ENCODE measurements around the gene GARNL3.

Gene GARNL3

DNA sequence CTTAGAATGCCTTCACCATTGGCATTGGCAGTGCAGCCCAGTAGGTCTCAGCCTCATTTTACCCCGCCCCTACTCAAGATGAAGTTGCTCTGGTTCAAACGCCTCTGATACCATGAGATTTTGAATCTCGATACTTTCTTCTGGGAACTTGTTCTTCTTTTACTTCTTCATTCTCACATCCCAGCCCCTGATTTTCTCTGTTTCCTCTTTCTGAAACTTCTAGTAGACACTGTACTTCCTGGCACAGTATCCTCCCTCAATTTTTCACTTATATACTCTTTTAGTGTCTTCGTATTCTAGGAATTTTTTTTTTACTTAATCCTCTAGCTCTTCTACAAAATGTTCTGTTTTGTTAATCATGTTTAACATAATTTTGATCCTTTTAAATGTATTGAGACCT is 146.5 kb downstream of the GARNL3 start:
- no peak for DNase-seq

DNA sequence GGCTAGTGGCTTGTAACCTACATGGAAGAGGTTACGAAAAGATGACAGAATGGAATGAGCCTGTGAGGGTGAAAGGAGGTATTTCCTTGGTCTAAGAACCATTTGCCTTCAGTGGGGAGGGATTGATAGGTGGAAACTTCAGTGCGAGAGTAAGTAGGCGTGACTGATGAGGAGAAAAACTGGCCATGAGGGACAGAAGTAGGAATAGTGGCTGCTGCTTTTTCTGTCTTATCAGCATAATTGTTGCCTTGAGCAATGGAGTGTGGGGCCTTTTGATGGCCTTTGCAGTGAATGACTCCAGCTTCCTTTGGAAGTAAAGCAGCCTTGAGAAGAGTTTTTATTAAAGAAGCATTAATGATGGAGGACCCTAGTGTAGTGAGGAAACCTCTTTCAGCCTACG is 150.6 kb downstream of the GARNL3 start:
- DNase-seq: no peak

DNA sequence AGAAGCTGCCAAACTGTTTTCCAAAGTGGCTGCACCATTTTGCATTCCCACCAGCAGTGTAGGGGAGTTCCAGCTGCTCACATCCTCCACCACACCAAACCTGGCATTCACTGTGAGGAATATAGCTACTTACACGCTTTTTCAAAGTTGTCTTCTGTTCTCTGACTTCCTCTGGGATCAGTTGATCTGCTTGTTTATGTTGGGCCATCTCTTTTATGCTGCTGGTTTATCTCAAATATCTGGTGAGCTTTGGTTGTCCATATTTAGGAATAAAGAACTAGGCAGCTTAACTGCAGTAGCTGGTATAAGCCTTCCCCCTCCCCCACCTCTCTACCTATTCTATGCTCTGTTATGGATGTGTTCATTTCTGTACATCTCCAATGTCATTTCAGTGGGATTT is 151.1 kb downstream of the GARNL3 start:
- DNase-seq: no peak

DNA sequence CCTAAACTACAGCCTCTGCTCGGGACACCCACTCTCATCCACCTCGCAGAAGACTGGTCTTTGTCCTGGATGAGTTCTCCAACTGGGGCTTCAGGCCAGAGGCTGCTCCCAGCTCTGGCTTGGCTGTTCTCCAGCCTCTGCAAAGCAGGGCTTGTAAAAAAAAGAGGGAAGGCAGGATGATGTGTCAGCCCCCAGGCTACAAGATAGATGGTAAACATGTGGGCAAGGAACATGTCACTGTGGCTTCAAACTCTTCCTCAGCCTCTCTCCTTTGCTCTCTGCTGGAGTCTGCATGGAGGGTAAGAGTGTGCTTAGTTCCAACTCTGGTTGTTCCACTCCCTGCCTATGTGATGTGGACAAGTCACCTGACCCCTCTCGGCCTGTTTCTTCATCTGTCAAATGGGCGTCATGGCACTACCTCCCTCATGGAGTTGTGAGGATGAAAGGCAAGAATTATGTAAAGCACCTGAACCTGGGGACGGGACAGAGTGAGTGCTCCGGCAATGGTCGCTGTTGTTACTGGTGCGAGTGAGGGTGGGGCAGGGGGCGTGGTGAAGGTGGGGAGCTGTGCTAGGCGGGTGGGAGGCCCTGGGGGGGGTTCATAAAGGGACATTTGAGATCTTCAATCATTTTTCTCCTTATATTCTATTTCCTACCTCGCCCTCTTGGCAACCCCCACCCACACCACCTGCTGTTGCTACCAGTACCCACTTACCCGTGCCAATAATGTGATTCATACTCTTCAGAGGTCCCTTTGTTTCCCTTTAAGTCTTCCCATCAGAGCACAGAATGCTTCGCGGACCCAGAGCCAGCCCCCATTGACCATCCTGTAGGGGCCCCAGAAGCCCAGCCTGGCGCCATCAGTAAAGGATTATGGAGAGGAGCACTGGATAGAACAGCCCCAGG is 152.8 kb downstream of the GARNL3 start:
- DNase-seq: no peak

DNA sequence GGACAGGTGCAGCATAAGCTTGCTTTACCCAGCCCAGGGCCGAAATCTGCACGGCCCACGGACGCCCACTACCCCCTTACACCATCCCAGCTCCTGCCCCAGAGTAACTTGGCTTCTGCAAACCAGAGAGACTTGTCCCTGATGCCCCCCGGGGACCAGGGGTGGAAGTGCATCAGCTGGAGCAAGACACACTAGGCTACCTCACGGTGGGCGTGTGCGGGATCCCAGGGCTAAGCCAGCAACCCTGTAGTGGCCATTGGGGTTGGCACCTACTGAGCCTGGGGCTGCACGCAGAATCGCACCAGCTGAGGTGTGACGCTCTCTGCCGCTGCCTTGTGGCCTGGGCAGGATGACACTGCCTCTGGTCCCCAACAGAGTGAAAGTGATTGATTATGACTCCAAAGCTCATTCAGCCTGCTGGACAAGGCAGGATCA is 153.5 kb downstream of the GARNL3 start:
- peak; percentile 64 for DNase-seq

DNA sequence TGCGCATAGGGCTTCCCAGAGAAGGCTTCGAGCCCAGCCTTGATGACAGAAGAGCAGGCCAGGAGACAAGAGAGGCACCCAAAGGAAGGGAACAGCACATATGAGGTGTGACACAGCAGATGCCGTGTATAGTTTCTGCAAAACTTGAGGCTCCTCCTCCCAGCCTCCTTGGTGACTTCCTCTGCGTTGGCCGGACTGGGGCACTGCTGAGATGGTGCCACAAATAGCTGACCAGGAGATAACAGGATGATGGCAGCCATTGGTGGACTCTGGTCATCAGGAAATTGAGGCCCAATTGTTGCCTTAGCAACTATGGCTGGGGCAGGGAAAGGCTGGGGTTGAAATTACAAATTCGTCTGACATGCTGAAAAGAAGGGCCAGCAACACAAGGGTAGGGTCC is 154.8 kb downstream of the GARNL3 start:
- DNase-seq: no peak

DNA sequence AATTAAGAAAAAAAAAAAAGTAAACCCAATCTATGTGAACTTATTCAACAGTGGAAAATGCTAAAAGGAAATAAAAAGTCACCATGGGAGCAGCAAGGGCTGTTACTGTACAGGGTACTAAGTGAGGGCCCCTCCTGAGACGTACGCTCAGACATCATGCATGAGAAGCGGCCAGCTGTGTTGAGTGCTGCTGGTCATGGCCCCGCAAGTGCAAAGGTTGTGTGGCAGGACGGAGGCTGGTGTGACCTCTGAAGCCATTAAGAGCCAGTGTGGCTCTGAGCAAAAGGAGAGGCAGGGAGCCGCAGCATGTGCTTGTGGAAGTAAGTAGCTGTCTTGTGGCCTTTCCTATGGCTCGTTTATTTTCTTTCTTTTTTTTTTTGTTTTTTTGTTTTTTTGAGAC is 156.5 kb downstream of the GARNL3 start:
- DNase-seq: no peak

DNA sequence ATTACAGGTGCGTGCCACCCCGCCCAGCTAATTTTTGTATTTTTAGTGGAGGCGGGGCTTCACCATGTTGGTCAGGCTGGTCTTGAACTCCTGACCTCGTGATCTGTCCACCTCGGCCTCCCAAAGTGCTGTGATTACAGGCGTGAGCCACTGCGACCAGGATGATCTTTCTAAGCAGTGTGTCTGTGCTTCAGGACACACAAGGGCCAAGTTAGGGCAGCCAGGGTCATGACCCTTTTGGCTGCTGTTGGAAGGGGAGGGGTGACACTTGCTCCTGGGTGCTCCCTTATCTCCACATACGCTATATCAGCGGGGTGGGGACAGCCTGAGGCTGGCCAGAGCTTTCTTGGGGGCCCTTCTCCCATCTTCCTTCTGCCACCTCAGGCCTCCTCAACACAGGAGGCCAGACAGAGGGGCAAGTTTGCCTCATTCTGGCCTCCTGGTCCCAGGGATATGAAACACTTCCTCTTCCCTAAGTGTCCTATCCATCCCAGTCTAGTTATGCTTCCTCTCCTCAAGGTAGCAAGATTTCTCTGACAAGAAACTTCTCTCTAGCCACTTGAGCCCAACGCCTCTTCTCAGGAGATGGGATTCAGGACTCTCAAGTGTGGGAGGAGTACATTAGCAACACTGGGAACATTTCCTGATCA is 157.7 kb downstream of the GARNL3 start:
- peak; percentile 66 for DNase-seq

DNA sequence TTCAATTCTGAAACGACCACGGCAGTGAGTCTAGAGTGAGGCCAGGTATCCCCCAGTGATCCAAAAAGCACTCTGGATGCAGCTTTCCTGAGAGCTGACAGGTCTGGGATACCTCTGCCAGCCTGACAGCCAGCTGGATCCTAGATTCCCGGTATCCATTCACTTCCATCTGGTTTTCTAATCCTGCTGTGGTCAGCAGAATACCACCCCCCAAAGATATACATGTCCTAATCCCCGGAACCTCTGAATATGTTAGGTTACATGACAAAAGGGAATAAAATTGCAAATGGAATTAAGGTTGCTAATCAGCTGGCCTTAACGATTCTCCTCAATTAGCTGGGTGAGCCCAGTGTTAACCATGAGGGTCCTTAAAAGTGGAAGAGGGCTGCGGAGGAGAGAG is 158.2 kb downstream of the GARNL3 start:
- no peak for DNase-seq

DNA sequence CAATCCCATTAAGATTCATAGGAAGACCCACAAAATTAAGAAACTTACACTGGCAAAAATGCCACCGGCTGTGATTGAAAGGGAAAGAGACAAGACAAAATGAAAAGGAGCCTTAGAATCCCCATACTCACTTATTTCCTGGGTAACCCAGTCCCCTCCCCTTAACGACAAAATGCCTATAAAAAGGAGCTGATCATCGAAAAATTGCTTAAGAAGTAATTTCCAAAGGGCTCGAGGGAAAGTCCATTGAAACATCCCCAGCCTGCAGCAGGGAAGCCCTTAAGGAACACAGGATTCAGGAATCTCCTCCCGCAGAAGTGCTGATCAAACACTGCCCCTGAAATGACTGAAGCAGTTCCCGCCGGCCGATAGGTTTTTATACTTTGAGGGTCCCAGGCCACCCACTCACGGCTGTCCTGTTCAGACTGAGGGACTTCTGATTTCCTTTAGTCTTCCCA is 158.9 kb downstream of the GARNL3 start:
- DNase-seq: no peak

DNA sequence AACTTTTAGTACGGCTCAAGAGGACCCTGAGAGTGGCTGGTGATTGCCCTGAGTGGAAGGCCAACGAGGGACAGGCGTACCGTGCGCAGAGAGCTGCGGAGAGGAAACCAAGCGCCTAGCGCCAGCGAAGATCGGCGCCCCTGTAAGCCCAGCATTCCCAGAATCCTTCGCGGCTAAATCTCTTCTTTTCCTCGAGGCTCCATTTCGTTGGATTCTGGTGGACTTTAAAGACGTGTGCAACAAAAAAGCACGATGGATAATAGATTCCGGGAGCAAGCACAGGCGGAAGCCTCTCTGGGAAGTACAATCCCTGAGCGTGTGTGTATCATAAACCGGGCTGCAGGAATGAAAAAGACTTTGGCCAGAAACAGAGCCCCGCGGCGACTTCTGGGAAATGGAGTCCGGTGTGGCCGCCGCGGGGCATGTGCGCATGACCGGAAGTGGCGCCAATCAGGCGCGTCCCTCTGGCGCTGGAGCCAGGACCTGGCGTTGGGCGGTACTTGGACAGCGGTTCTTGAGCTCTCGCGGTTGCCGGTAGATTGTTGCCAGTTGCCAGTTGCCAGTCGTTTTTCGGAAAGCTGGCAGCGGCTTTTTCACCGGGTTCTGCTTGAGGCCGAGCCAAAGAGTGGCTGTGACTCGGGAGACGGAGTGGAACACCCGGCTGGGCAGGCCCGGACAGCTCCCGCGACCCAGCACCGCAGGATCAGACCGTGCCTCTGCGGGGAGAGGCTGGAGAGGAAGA is 159.5 kb downstream of the GARNL3 start, which contains the start of gene ZNF79:
TSS of gene ZNF79 (plus strand) at position 449 of the 742 bp plus-strand sequence. CDS start 406 bp downstream, outside the sequence.
- DNase-seq: peak; percentile 92

DNA sequence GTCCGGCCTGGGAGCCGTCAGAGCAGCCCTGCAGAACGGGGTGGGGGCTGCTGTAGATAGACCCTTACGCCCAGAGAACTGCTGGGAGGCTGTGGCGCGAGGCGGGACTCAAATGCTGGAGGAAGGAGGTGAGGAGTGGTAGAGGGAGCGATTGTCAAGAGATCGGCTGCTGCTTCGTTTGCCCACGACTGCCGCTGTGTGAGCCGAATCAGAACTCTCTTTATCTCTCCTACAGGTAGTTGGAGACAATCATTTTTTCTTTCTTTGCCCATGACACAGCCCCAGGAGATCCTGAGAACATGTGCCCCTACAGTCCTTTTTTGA is 160.1 kb downstream of the GARNL3 start:
- DNase-seq: peak; percentile 38

DNA sequence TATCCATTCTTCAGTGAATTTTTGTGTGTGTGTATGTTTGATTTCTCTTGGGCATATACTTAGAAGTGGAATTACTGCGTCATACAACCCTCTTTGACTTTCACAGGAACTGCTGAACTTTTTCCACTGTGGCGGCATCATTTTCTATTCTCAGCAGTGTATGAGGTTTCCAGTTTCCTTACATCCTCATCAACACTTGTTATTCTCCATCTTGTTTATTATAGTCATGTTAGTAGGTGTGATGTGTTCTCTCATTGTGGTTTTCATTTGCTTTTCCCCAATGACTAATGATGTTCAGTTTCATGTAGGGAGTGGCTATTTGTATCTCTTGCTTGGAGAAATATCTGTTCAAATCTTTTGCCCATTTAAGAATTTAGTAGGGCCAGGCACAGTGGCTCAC is 162.2 kb downstream of the GARNL3 start:
- DNase-seq: no peak

DNA sequence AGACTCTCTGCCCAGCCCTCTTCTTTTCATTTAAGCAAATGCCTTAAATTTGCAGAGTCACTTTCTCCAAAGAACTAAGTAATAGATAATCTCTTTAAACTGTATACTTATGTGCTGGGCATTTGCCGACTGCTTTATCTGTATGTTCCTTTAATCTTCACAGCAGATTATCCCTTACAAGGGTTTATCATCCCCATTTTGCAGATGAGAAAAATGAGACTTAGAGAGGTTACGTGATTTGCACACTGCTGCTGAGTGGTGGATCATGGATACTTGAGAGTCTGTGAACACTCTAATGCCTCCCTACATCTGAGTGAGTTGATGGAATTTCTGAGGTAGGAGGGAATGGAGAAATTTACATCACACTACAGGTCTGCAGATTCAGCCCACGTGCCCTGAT is 163.8 kb downstream of the GARNL3 start:
- peak; percentile 27 for DNase-seq

DNA sequence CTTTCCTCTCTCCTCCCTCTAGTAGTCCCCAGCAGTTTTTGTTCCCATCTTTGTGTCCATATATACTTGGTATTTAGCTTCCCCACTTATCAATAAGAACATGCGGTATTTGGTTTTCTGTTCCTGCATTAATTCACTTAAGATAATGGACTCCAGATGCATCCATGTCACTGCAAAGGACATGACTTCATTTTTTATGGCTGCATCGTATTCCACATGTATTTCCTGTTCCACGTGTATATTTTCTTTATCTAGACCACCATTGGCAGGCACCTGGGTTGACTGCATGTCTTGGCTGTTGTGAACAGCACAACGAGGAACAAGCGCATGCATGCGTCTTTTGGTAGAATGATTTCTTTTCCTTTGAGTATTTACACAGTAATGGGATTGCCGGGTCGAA is 165.8 kb downstream of the GARNL3 start:
- DNase-seq: no peak

DNA sequence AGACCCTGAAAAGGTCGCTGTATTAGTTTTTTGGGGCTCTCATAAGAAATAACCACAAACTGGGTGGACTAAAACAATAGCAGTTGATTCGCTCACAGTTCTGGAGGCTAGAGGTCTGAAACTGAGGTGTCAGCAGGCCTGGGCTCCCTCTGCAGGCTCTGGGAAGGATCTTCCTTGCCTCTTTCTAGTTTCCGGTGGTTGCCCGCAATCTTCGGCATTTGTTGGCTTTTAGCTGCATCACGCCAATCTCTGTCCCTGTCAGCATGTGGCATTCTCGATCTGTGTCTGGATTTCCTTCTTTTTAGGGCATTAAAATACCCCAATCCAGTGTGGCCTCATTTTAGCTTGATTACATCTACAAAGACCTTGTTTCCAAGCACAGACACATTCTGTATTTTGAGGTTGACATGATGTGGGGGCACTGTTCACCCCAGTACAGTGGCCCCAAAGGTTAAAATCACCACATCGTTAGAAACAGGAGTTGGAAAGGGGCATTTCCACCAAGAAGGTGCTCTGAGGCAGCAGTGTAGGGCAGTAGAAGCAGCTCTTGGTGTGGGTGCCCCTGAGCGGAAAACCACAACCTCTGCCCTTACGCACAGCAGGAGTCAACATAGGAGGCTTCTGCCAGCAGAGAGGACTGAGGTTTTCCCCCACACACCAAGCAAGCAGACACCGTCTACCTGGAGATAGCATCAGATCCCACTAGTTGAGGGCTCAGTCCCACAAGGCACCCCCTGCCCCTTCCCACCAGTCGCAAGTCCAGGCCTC is 173.1 kb downstream of the GARNL3 start:
- DNase-seq: no peak

DNA sequence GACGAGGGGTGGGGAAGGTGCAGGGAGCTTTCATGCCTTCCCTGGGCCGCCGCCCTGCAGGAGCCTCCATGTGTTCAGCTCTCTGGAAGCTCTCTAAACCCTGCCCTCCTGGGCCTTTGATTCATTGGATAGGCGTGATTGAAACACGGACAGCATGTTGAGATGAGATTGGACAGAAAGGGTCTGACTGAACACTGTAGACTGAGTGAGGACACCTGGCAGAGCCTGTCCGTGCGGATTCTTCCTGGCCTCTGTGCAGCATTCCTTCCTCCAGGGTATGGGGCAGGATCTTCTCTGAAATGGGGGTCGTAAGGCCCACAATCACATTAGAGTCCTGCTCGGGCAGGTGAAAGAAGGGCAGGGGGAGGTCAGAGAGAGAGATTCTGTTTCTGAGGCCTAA is 173.8 kb downstream of the GARNL3 start:
- DNase-seq: no peak

Measured in hematopoietic multipotent progenitor cell treated with erythropoietin and hydrocortisone succinate and interleukin-3 and kit ligand, for 8 days (in vitro differentiated cells).